Measurements from ENCODE around the gene FAM120AOS. TPM values are rescaled to one million over a fixed set of nuclear protein-coding genes. Genes with fewer than 3 reads are reported as not detected.

FAM120AOS gene
- total RNA-seq, 2 experiments from 2014 or later, result 45.6 to 50.3 TPM

- Mint-ChIP-seq H3K4me1 (ENCODE audit: low read depth) (peaks cover 41% of the 10 kb centered on the region), H3K27me3 (no peaks in the 10 kb centered on the region), H3K27ac (no peak overlapping the region), H3K36me3 (ENCODE audit: low read depth) (peaks cover 92% of the 10 kb centered on the region), H3K4me3 (no peak overlapping the region), H3K9me3 (no peaks in the 10 kb centered on the region)
- ChIA-PET CTCF (no interaction called here), POLR2A (no interaction called here)
- intact Hi-C loops (cut with DNase I, micrococcal nuclease), result no loop called here
- DNase-seq (no peak), ATAC-seq (ENCODE audit: poor library complexity) (no peak)
- no peaks in the 10 kb centered on the region for H3K27me3 ChIP-seq (ENCODE audit: control insufficient read depth in 1 of 2, insufficient read depth in 2 of 2, low read length in 2 of 2)
- H3K27ac ChIP-seq (ENCODE audit: low read depth in 1 of 2, low read length in 2 of 2), result no peak overlapping the region
- TF ChIP-seq CTCF (IDR thresholded peaks at IDR 0.05), result no peak
- peaks cover 55% of the 10 kb centered on the region for H3K36me3 ChIP-seq (ENCODE audit: insufficient read depth, low read length)
- H3K4me3 ChIP-seq (ENCODE audit: low read length), result no peak overlapping the region
- H3K4me1 ChIP-seq (ENCODE audit: insufficient read depth, low read length), result peaks cover 21% of the 10 kb centered on the region
- no peaks in the 10 kb centered on the region for H3K9me3 ChIP-seq (ENCODE audit: control insufficient read depth in 1 of 2, insufficient read depth in 1 of 2, low read length in 2 of 2)
Measured at GRCh38 chr9:93496285-93496684, 42.9 kb upstream of the FAM120AOS start.

GRCh38 chr9:93493949-93494348 is 40.6 kb upstream of the FAM120AOS start:
- POLR2A ChIA-PET, result no interaction called here
- Histone ChIP-seq H3K4me1 (ENCODE audit: insufficient read depth, low read length) (peaks cover 6% of the 10 kb centered on the region), H3K36me3 (ENCODE audit: insufficient read depth, low read length) (peaks cover 53% of the 10 kb centered on the region), H3K27me3 (ENCODE audit: control insufficient read depth in 1 of 2, insufficient read depth in 2 of 2, low read length in 2 of 2) (no peaks in the 10 kb centered on the region), H3K27ac (ENCODE audit: low read depth in 1 of 2, low read length in 2 of 2) (no peak overlapping the region), H3K9me3 (ENCODE audit: control insufficient read depth in 1 of 2, insufficient read depth in 1 of 2, low read length in 2 of 2) (no peaks in the 10 kb centered on the region), H3K4me3 (ENCODE audit: low read length) (no peak overlapping the region)
- no peak for TF ChIP-seq CTCF (IDR thresholded peaks at IDR 0.05)
- ATAC-seq (ENCODE audit: poor library complexity) (no peak), DNase-seq (no peak)
- Mint-ChIP-seq H3K4me3 (no peak overlapping the region), H3K27ac (no peak overlapping the region), H3K27me3 (no peaks in the 10 kb centered on the region), H3K4me1 (ENCODE audit: low read depth) (peaks cover 24% of the 10 kb centered on the region), H3K9me3 (no peaks in the 10 kb centered on the region), H3K36me3 (ENCODE audit: low read depth) (peaks cover 87% of the 10 kb centered on the region)
- CTCF ChIA-PET, result no interaction called here
- intact Hi-C loops (cut with DNase I, micrococcal nuclease), result no loop called here

GRCh38 chr9:93492327-93492726 is 38.9 kb upstream of the FAM120AOS start:
- DNase-seq (no peak), ATAC-seq (ENCODE audit: poor library complexity) (no peak)
- Mint-ChIP-seq H3K36me3 (ENCODE audit: low read depth) (peaks cover 89% of the 10 kb centered on the region), H3K4me3 (no peak overlapping the region), H3K27me3 (no peaks in the 10 kb centered on the region), H3K9me3 (no peaks in the 10 kb centered on the region), H3K4me1 (ENCODE audit: low read depth) (peaks cover 36% of the 10 kb centered on the region), H3K27ac (peak overlapping the region; percentile 8)
- intact Hi-C loops (cut with DNase I, micrococcal nuclease), result no loop called here
- no peaks in the 10 kb centered on the region for H3K9me3 ChIP-seq (ENCODE audit: control insufficient read depth in 1 of 2, insufficient read depth in 1 of 2, low read length in 2 of 2)
- ChIA-PET CTCF (no interaction called here), POLR2A (no interaction called here)
- TF ChIP-seq CTCF (IDR thresholded peaks at IDR 0.05), result no peak
- no peak overlapping the region for H3K27ac ChIP-seq (ENCODE audit: low read depth in 1 of 2, low read length in 2 of 2)
- H3K4me3 ChIP-seq (ENCODE audit: low read length), result no peak overlapping the region
- H3K4me1 ChIP-seq (ENCODE audit: insufficient read depth, low read length), result peaks cover 5% of the 10 kb centered on the region
- H3K27me3 ChIP-seq (ENCODE audit: control insufficient read depth in 1 of 2, insufficient read depth in 2 of 2, low read length in 2 of 2), result no peaks in the 10 kb centered on the region
- peaks cover 48% of the 10 kb centered on the region for H3K36me3 ChIP-seq (ENCODE audit: insufficient read depth, low read length)
